Erythroblast (primary cell): ENCODE measurements around the gene C3orf70.

Experiments
- GATA1 ChIP-seq: IDR thresholded peaks from 2 replicates; pipeline ENCODE4 v1.6.1; 2011; ENCODE audit warnings: low read depth, mild to moderate bottlenecking, control low read depth, low read length, moderate library complexity
- POLR2A ChIP-seq: IDR thresholded peaks from 2 replicates; pipeline ENCODE4 v1.6.1; 2011; ENCODE audit warnings: mild to moderate bottlenecking, low read length

DNA sequence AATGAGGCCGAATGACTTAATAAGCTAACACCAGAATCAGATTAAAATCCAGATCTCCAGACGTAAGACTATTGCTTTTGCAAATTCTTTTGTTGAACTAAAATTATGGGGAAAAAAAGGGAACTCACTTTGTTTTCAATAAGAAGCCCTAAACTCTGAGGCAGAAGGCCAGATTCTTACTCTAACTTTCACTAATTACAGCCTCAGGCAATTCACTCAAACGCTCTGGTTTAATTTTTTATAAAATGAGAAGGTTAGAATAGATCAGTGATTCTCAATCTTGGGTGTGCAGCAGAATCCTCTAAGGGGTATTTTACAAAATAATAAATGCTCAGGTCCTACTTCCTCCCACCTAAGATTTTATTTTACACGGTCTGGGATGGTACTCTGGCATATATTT, 38.1 kb downstream of the C3orf70 start:
- no peak for TF ChIP-seq POLR2A
- no peak for TF ChIP-seq GATA1
